Calu3 (cell line): ENCODE measurements around the gene SPDYA. TPM values are rescaled to one million over a fixed set of nuclear protein-coding genes. Genes with fewer than 3 reads are reported as not detected.

Experiments used
- BruUV-seq: library from RNA; stranded (reverse); fragments of 400-500 nt; replicated peaks from 2 replicates; lab custom pipeline; 2021; lab: Mats Ljungman, UMichigan
- CTCF ChIA-PET: fragments of 300-600 bp; sonication (Branson Sonifier 250); formaldehyde crosslinking; loops from one replicate; lab custom pipeline; 2022; ENCODE audit warnings: antibody characterized with exemption; lab: Charles Lee
- DNase-seq: peaks from one replicate; pipeline ENCODE4 v3.0.0; 2022
- H3K27ac Mint-ChIP-seq: one replicate; pipeline ENCODE4 v1.8.0; 2022; ENCODE audit warnings: mixed read lengths; ENCODE audit not compliant: unreplicated experiment
- H3K27me3 Mint-ChIP-seq: one replicate; pipeline ENCODE4 v1.8.0; 2022; ENCODE audit warnings: mixed read lengths; ENCODE audit not compliant: unreplicated experiment
- H3K36me3 Mint-ChIP-seq: one replicate; pipeline ENCODE4 v1.8.0; 2022; ENCODE audit warnings: mild to moderate bottlenecking, moderate library complexity, mixed read lengths; ENCODE audit not compliant: insufficient read depth, unreplicated experiment
- H3K4me1 Mint-ChIP-seq: one replicate; pipeline ENCODE4 v1.8.0; 2022; ENCODE audit warnings: mild to moderate bottlenecking, low read depth, mixed read lengths; ENCODE audit not compliant: unreplicated experiment
- H3K4me3 Mint-ChIP-seq: one replicate; pipeline ENCODE4 v1.8.0; 2022; ENCODE audit warnings: mild to moderate bottlenecking, low read depth, moderate library complexity, mixed read lengths; ENCODE audit not compliant: unreplicated experiment
- H3K9me3 Mint-ChIP-seq: one replicate; pipeline ENCODE4 v1.8.0; 2022; ENCODE audit warnings: low read depth, mixed read lengths; ENCODE audit not compliant: unreplicated experiment
- intact Hi-C: fragments of 100-400 bp; cut with micrococcal nuclease; formaldehyde crosslinking; loops from one replicate; pipeline ENCODE4 v1.10.0; 2022; ENCODE audit not compliant: unreplicated experiment
- total RNA-seq: library from RNA; stranded (reverse); gene quantifications from 2 replicates; pipeline ENCODE4 v1.2.3, GENCODE V29; 2022
- TF ChIP-seq, protein P1 (sequence below): fragments of 200-600 bp; IDR thresholded peaks from one replicate; pipeline ENCODE4 v1.8.0; 2022; ENCODE audit warnings: antibody characterized with exemption; ENCODE audit not compliant: unreplicated experiment

SPDYA gene
- total RNA-seq, 1 experiment from 2014 or later = 2.0 TPM

DNA sequence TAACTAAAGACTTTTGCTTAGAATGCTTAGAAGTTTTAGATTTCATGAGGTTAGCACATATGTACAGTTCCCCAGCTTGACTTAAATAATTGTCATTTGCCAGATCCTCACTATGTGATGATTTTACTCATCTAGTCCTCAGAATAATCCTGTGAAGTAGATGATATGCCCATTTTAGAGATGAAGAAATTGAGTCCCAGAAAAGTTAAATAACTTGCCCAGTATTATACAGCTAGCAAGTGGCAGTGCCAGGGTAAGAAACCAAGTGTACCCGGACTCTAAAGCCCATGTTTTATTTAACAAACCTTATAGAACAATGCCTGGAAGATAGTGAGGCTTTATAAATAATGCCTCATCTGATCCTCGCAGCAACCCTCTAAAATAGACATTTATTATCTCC lies 28.3 kb downstream of the SPDYA start:
- Mint-ChIP-seq H3K27ac (no peak overlapping the region), H3K36me3 (peaks cover 5% of the 10 kb centered on the region), H3K4me1 (no peaks in the 10 kb centered on the region), H3K27me3 (no peaks in the 10 kb centered on the region), H3K9me3 (no peaks in the 10 kb centered on the region), H3K4me3 (no peak overlapping the region)
- intact Hi-C loops = no loop called here
- DNase-seq = no peak
- TF ChIP-seq, protein P1, sequence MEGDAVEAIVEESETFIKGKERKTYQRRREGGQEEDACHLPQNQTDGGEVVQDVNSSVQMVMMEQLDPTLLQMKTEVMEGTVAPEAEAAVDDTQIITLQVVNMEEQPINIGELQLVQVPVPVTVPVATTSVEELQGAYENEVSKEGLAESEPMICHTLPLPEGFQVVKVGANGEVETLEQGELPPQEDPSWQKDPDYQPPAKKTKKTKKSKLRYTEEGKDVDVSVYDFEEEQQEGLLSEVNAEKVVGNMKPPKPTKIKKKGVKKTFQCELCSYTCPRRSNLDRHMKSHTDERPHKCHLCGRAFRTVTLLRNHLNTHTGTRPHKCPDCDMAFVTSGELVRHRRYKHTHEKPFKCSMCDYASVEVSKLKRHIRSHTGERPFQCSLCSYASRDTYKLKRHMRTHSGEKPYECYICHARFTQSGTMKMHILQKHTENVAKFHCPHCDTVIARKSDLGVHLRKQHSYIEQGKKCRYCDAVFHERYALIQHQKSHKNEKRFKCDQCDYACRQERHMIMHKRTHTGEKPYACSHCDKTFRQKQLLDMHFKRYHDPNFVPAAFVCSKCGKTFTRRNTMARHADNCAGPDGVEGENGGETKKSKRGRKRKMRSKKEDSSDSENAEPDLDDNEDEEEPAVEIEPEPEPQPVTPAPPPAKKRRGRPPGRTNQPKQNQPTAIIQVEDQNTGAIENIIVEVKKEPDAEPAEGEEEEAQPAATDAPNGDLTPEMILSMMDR = no peak
- BruUV-seq = no TSS peak
- CTCF ChIA-PET = no interaction called here

DNA sequence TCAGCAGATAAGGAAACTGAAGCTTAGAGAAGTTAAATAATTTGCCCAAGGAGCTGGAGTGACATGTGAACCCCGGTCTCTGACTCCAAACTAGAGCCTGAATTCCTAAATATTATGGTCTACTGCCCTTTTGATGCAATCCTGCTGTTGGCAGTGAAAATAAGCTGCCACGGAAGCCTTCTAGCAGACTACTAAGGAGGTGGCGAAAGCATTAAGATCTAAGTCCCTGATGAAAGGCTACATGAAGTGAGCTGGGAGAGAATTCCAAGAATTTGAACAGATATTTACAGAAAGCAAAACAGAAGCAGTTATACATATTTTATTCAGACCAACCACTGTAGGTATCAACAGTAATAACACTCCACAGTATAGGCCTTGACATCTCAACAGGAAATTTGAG lies 31.4 kb downstream of the SPDYA start:
- Mint-ChIP-seq H3K27me3 (no peaks in the 10 kb centered on the region), H3K27ac (no peak overlapping the region), H3K4me3 (no peak overlapping the region), H3K4me1 (no peaks in the 10 kb centered on the region), H3K36me3 (peaks cover 5% of the 10 kb centered on the region), H3K9me3 (no peaks in the 10 kb centered on the region)
- no peak for DNase-seq
- intact Hi-C loops = no loop called here
- CTCF ChIA-PET = no interaction called here
- TF ChIP-seq, protein P1 = no peak
- BruUV-seq = no TSS peak

DNA sequence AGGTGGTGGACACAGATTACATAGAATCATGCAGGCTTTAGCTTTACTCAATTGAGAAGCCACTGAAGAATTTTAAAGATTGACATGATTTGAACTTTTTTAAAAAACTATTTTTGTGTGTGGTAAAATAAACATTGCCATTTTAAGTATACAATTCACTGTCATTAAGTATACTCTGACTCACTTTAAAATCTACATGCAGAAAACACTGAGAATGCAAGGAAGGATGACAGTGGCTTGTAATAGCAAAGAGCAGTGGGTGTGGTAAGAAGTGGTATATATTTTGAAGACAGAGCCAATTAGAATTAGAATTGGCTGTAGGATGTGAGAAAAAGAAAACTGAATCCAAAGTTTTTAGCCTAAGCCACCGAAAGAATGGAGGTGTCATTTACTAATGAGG lies 44.6 kb downstream of the SPDYA start:
- Mint-ChIP-seq H3K9me3 (no peaks in the 10 kb centered on the region), H3K36me3 (no peaks in the 10 kb centered on the region), H3K27me3 (no peaks in the 10 kb centered on the region), H3K4me1 (no peaks in the 10 kb centered on the region), H3K4me3 (no peak overlapping the region), H3K27ac (no peak overlapping the region)
- no peak for DNase-seq
- intact Hi-C loops = no loop called here
- CTCF ChIA-PET = interaction anchor here (0.7 kb wide), 1 partner anchor 261 kb away, joined by 6 read pairs; no protein-coding TSS in a partner anchor
- TF ChIP-seq, protein P1 = no peak
- BruUV-seq = no TSS peak

DNA sequence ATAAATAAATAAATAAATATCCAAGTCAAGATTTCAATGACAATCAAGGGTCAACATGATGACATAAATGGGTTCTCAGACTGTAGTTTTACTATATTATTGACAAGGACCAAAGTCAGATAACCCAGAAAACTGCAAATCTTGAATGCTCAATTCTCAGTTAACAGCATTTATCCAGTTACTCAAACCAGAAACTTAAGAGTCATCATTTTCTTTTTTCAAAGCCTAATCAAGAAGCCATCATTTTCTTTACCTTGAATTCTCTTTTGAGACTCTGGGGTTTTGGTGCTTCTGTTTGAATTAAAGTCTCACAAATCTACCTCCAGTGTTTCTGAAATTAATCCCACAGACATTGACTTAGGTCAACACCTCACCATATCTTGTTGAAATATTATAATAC lies 45.3 kb downstream of the SPDYA start:
- CTCF ChIA-PET = no interaction called here
- Mint-ChIP-seq H3K9me3 (no peaks in the 10 kb centered on the region), H3K36me3 (no peaks in the 10 kb centered on the region), H3K27me3 (no peaks in the 10 kb centered on the region), H3K4me1 (no peaks in the 10 kb centered on the region), H3K4me3 (no peak overlapping the region), H3K27ac (no peak overlapping the region)
- intact Hi-C loops = no loop called here
- DNase-seq = no peak
- TF ChIP-seq, protein P1 = no peak
- BruUV-seq = no TSS peak
